Hepatic stellate cell (primary cell): ENCODE results near the gene CCL2.
A peak's percentile ranks its signal among the peaks of the same experiment; 100 is the strongest.

Experiments
- DNase-seq: peaks from one replicate; pipeline ENCODE4 v3.0.0; 2011; ENCODE audit warnings: low spot score

CCL2 gene

DNA sequence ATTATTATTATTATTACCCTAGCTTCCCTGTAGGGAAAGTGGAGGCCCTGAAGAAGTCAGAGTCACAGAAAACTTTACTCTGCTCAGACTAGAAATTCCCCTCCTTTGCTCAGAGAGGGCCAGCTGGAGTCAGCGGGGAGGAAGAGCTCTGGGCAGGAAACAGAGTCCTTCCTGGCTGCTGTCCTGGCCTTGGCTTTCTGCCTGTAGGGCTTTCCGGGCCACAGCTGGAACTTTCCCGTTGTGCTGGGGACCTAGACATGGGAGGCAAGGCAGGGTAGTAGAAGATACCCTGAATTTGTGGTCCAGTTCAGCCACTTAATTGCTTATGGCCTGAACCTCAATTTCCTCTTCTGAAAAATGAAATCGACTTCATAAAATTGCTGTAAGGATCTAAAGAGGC, 14.0 kb upstream of the CCL2 start:
- no peak for DNase-seq

DNA sequence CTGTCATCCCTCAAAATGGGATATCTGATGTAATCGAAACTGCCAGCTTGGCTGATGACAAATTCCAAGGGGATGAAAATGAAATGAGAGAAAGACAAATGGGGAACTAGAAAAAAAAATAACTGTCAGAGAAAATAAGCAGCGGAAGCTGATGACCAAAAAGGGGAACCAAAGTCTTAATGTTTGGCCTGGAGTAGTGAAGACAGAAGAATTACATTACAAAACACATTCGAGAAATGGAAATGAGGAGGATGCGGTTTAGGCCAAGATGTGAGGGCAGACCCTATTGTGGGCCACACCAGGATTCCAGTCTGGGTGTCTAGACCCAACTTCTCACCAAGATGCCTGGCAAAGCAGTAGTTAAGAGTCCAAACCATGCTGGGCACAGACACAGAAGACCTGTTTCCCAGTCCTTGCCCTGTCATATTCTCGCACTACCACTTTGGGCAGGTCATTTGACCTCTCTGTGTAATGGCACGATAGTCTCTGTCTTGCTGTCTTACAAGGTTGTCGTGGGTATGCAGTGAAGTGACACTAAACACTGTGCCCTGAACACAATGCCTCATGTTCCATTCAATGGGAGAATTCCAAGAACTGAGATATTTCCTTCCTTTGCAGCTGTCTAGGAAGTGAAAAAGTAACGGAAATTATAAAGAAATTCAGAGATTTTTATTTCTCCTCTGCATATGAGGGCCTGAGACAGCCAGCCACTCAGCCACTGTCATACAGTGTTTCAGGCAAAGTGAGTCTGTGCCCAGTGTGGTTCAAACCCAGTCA, 12.3 kb upstream of the CCL2 start:
- DNase-seq = no peak

- no peak for DNase-seq
These were observed 11.4 kb upstream of the CCL2 start for GRCh38 chr17:34243364-34244320.

- no peak for DNase-seq
These were observed 9.7 kb upstream of the CCL2 start for GRCh38 chr17:34245351-34245905.

- no peak for DNase-seq
These were observed 8.6 kb upstream of the CCL2 start for GRCh38 chr17:34246446-34246845.

DNA sequence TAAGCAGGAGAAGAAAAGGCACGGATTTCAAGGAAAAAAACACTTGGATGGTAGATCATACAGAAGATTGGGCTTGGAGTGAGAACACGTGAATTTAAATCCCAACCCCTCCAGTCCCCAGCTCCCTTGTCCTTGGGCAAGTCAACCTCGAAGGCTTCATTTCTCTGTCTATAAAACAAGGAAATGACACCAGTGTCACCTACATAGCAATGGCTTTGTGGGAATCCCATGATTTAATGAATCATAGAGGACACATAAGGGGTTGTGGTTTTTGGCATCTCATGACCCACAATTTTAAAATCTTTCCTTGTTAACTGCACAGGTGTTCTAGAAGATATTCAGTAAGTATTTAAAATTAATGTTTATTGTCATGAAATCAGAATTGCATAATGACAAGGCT, 8.2 kb upstream of the CCL2 start:
- DNase-seq = no peak

- peak; percentile 65 for DNase-seq
These were observed 6.5 kb upstream of the CCL2 start for GRCh38 chr17:34248511-34249024.

DNA sequence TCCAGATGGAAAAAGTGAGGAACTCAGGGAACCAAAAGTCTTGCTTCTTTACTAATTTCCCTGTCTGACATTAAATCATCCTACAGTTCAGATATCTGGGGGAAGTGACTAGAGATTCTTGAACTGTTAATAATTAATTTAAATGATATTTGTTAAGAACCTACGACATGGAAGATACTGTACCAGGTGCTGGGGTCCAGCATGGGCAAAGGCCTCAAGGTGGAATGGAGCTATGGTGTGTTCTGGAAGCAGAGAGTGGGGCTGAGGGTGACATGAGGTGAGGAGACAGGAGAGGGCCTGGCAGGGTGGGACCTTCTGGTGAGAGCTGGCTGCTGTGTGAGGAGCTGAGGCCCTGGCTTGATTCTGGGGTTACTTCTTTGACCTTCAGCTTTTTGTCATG, 6.0 kb upstream of the CCL2 start:
- DNase-seq = no peak

DNA sequence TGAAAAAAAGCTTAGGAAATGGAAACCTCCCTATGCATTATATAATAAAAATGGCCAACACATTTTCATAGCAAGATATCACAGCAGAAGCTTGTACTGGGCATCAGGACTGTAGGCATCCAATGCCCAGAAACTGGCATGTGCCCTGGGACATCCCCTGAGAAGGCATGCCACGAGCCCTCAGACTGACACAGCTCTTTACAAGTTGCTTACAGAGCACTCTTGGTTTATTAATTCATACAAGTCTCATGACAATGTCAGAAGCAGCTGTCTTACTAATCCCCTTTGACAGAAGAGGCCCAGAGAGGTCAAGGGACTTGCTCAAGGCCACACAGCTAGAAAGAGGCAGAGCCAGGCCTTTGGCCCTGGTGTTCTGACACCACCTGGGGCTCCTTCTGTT, 5.6 kb upstream of the CCL2 start:
- DNase-seq = no peak

DNA sequence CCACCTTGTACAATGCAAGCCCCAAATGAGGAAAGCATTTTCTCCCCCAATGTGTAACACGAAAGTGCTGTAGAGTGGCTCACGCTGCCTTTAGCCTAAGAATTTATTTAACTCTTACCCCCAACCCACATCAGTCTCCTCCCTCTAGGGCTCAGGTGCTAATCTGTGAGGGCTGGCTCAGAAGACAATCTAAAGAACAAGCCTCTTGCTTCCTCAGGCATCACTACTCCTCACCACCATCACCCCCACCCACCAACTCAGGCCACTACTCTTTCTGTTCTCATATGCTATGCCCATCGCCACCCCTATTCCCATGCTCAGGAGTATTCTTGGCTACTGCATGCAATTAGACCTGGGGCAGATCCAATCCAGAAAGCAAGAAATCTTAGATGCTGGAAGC, 3.9 kb upstream of the CCL2 start:
- no peak for DNase-seq

DNA sequence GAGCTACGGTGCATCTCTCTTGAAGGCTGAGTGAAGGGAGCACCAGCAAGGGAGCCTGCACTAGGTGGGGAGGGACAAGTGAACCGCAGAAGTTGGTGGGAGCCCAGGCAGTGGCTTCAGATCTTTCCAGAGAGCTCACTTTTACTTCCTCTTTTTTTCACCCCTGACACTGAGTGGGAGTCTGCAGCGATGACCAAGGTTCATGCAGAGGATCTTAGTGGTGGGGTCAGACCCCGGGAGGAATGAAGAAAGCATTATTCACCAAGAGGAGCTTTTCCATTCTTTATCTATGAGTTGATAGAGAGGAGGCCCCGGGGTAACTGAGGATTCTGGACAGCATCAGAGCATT, 3.0 kb upstream of the CCL2 start:
- peak; percentile 44 for DNase-seq

DNA sequence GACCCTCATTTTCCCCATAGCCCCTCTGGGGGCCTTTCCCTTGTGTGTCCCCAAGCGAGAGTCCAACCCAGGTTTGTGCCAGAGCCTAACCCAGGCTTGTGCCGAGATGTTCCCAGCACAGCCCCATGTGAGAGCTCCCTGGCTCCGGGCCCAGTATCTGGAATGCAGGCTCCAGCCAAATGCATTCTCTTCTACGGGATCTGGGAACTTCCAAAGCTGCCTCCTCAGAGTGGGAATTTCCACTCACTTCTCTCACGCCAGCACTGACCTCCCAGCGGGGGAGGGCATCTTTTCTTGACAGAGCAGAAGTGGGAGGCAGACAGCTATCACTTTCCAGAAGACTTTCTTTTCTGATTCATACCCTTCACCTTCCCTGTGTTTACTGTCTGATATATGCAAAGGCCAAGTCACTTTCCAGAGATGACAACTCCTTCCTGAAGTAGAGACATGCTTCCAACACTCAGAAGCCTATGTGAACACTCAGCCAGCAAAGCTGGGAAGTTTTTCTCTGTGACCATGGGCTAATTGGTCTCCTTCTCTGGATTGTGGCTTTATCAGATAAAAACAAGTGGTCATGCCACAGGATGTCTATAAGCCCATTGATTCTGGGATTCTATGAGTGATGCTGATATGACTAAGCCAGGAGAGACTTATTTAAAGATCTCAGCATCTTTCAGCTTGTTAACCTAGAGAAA, 2.5 kb upstream of the CCL2 start:
- peak; percentile 69 for DNase-seq

DNA sequence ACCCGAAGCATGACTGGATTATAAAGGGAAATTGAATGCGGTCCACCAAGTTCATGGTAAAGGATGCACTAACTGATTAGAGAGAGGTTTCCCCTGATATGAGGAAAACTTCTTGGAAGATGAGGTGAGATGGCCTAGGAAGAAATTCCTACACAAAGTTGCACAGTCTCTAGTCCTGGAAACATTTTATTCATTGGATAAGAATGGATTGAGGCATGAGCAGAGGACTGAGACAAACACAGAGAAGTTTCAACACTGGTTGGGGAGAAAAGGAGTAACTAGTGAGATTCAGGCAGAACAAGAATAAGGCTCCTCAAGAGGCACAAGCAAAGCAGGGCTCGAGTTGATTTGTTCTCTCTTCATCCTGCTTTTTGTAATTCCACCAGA, 2.0 kb upstream of the CCL2 start:
- no peak for DNase-seq

DNA sequence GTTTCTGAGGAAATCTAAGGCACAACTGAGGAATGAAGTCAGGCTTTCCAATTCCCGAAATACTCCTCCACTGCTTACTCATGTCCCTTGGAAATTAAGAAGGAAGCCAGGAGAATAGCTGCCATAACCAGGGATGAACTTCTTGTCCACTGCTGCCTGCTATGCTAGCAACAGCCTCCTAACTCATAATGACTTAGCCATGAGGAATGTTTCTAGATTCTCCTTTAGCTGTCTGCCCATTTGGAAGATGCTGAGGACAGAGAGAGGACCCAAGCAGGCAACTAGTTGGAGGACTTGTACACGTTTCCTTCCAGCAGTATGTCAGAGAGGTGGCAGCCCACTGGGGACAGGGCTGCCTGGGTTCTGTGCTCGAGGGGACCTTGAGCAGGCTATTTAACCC, 939 bp upstream of the CCL2 start:
- peak; percentile 52 for DNase-seq

DNA sequence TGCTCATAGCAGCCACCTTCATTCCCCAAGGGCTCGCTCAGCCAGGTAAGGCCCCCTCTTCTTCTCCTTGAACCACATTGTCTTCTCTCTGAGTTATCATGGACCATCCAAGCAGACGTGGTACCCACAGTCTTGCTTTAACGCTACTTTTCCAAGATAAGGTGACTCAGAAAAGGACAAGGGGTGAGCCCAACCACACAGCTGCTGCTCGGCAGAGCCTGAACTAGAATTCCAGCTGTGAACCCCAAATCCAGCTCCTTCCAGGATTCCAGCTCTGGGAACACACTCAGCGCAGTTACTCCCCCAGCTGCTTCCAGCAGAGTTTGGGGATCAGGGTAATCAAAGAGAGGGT, 272 bp downstream of the CCL2 start:
- DNase-seq = no peak

DNA sequence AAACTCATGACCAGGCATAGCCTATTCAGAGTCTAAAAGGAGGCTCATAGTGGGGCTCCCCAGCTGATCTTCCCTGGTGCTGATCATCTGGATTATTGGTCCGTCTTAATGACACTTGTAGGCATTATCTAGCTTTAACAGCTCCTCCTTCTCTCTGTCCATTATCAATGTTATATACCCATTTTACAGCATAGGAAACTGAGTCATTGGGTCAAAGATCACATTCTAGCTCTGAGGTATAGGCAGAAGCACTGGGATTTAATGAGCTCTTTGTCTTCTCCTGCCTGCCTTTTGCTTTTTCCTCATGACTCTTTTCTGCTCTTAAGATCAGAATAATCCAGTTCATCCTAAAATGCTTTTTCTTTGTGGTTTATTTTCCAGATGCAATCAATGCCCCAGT, 756 bp downstream of the CCL2 start:
- DNase-seq = no peak

DNA sequence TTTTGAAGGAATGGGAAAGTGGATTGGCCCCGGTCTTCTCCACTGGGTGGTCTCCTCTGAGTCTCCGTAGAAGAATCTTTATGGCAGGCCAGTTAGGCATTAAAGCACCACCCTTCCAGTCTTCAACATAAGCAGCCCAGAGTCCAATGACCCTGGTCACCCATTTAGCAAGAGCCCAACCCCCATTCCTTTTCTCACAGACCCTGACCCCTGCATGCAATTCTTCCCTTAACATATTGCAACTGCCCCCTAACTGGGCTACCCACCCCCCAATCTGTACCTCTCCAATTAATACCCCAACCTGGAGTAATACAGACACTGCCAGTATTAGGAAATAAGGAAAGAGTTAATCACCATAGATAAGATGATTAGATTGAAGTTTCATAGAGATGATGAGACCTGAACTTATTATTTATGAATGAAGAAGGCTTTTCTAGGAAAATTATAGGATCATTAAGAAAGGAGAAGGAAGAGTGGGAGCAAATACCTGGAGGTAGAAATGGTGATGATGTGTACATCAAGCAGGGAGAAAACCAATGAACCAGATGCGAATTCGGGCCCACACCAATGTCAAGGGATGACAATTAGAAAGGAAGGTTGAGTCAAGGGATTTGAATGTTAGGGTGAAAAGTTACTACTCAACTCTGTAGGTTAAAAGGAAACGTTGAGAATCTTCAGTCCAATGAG, 2.4 kb downstream of the CCL2 start:
- no peak for DNase-seq

DNA sequence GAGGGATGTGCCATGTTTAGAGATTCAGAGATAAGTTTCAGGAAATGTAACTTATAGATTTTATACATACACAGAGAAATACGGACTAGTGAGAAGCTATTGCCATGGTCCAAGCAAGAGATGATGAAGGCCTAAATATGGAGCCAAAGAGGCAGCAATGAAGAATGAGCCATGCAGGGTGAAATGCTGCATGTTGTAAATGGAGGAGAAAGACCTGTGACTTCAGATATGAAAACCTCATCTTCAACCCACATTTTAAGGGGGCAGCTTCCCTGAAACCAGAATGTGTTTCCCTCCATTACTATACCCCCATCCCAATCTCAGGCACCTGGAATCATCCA, 2.9 kb downstream of the CCL2 start:
- no peak for DNase-seq

DNA sequence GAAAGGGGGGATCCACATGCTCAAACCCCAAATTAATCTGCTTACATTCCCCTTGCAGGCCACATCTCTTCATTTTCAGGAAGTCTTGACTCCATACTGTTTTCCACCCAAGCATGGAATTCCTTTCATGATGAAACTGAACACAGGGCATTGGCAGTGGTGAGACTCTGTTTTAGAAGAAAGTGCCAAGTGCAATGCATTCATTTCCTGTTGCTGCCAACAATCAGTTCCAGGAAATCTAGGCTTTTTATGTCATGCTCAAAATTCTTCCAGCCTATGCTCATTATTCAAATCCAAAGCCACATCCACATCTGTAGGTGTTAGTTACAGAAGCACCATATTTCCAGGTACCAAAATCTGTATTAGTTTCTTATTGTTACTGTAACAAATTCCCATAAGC, 4.1 kb downstream of the CCL2 start:
- no peak for DNase-seq

GRCh38 chr17:34260861-34261260, 5.8 kb downstream of the CCL2 start:
- DNase-seq = no peak

DNA sequence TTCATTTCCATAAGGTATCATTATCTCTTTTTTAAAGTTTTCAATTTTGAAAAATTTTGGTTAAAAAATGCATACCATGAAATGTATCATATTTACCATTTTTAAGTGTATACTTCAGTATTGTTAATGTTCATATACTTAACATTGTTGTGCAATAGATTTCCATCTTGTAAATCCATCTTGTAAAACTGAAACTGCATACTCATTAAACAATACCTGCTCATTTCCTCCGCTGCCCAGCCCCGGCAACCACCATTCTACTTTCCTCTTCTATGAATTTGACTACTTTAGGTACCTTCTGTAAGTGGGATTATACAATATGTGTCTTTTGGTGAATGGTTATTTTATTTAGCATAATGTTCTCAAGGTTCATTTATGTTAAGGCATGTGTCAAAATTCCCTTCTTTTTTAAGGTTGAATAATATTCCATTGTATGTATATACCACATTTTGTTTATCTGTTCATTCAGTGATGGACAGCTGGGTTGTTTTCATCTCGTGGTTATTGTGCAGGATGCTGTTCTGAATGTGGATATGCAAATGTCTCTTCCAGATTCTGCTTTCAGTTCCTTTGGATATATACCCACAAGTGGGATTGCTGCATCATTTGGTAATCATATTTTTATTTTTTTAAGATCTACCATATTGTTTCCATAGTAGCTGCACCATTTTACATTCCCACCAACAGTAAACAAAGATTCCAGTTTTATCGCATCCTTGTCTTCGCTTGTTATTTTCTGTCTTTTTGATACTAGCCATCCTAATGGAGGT, 6.7 kb downstream of the CCL2 start:
- no peak for DNase-seq
